GM23248 (cell line): ENCODE data around the gene UGT1A4.

Experiments
- EZH2 ChIP-seq: fragments of 200-600 bp; sonication (generic); IDR thresholded peaks from 2 replicates; pipeline ENCODE4 v1.6.1; 2018; ENCODE audit warnings: antibody characterized with exemption, mild to moderate bottlenecking; ENCODE audit not compliant: insufficient read depth, poor library complexity, severe bottlenecking
- EZH2phosphoT487 ChIP-seq: fragments of 200-600 bp; sonication (generic); IDR thresholded peaks from 2 replicates; pipeline ENCODE4 v1.6.1; 2018; ENCODE audit warnings: antibody characterized with exemption, moderate library complexity, mild to moderate bottlenecking, low read depth; ENCODE audit not compliant: insufficient read depth

GRCh38 chr2:233707940-233708644 is 10.4 kb upstream of the UGT1A4 start:
- TF ChIP-seq EZH2 (no peak), EZH2phosphoT487 (no peak)
